HepG2 (cell line): Measurements from ENCODE around the gene CST4. TPM values are rescaled to one million over a fixed set of nuclear protein-coding genes. Genes with fewer than 3 reads are reported as not detected.
A peak's percentile ranks its signal among the peaks of the same experiment; 100 is the strongest.

Experiments used
- CAMTA2 ChIP-seq: sonication (generic); formaldehyde crosslinking; IDR thresholded peaks from 2 replicates; pipeline ENCODE4 v1.4.0; 2020; ENCODE audit warnings: mild to moderate bottlenecking, missing genetic modification reagents, borderline replicate concordance
- ERF ChIP-seq: IDR thresholded peaks from 2 replicates; pipeline ENCODE4 v1.6.1; 2018; ENCODE audit warnings: missing biosample characterization, missing genetic modification reagents
- MAFG ChIP-seq: sonication (generic); formaldehyde crosslinking; IDR thresholded peaks from 2 replicates; pipeline ENCODE4 v1.5.1; 2020; ENCODE audit warnings: mild to moderate bottlenecking, missing genetic modification reagents
- NFKB2 ChIP-seq: sonication (generic); formaldehyde crosslinking; IDR thresholded peaks from 2 replicates; pipeline ENCODE4 v1.4.0; 2020; ENCODE audit warnings: missing genetic modification reagents, borderline replicate concordance
- NR3C1 ChIP-seq: sonication (generic); formaldehyde crosslinking; IDR thresholded peaks from 2 replicates; pipeline ENCODE4 v1.4.0; 2020; ENCODE audit warnings: missing genetic modification reagents
- RARA ChIP-seq: IDR thresholded peaks from 2 replicates; pipeline ENCODE4 v1.6.1; 2016; ENCODE audit warnings: missing genetic modification reagents, missing compliant biosample characterization
- ZBTB42 ChIP-seq: sonication (generic); formaldehyde crosslinking; IDR thresholded peaks from 2 replicates; pipeline ENCODE4 v1.5.0; 2020; ENCODE audit warnings: mild to moderate bottlenecking, missing genetic modification reagents
- ZNF10 ChIP-seq: sonication (generic); formaldehyde crosslinking; IDR thresholded peaks from 2 replicates; pipeline ENCODE4 v1.4.0; 2020; ENCODE audit warnings: mild to moderate bottlenecking, low read depth, missing genetic modification reagents, borderline replicate concordance
- ZNF20 ChIP-seq: sonication (generic); formaldehyde crosslinking; IDR thresholded peaks from 2 replicates; pipeline ENCODE4 v1.4.0; 2020; ENCODE audit warnings: mild to moderate bottlenecking, moderate library complexity, missing genetic modification reagents
- ZNF260 ChIP-seq: sonication (generic); formaldehyde crosslinking; IDR thresholded peaks from 2 replicates; pipeline ENCODE4 v1.4.0; 2020; ENCODE audit warnings: missing genetic modification reagents, low read depth, mild to moderate bottlenecking, borderline replicate concordance
- ZNF264 ChIP-seq: sonication (generic); formaldehyde crosslinking; IDR thresholded peaks from 2 replicates; pipeline ENCODE4 v1.4.0; 2020; ENCODE audit warnings: missing genetic modification reagents
- ZNF382 ChIP-seq: sonication (generic); formaldehyde crosslinking; IDR thresholded peaks from 2 replicates; pipeline ENCODE4 v1.5.0; 2020; ENCODE audit warnings: missing genetic modification reagents, mild to moderate bottlenecking, borderline replicate concordance
- ZNF839 ChIP-seq: sonication (generic); formaldehyde crosslinking; IDR thresholded peaks from 2 replicates; pipeline ENCODE4 v1.4.0; 2020; ENCODE audit warnings: missing genetic modification reagents, mild to moderate bottlenecking, borderline replicate concordance
- polyA plus RNA-seq, 8 experiments: library from polyadenylated mRNA; depleted of rRNA in 3 of 8; stranded (reverse) in 7 of 8; unstranded in 1 of 8; fragments of >200 nt; fragmentation: Illumina TruSeq in 4 of 8; extraction: Trizol in 4 of 8; gene quantifications; 2 replicates each; pipeline versions ENCODE4 v1.2.1 to v1.2.3, GENCODE V29; 2011 to 2016; ENCODE audit warnings: low read depth in 4 of 8, missing spikeins in 1 of 8, mixed read lengths in 1 of 8; ENCODE audit not compliant: insufficient read depth in 1 of 8
- total RNA-seq, 5 experiments: library from RNA; depleted of rRNA; stranded (reverse); fragments of >200 nt; fragmentation: Illumina TruSeq; extraction: Trizol; gene quantifications; 2 replicates each; pipeline ENCODE4 v1.2.3, GENCODE V29; 2016; ENCODE audit warnings: low read depth in 1 of 5
- TF ChIP-seq, protein P1 (sequence below): IDR thresholded peaks from 2 replicates; pipeline ENCODE4 v1.6.1; 2016
- TF ChIP-seq, protein P2 (sequence below): IDR thresholded peaks from 2 replicates; pipeline ENCODE4 v1.6.1; 2012; ENCODE audit warnings: inconsistent platforms
- TF ChIP-seq, protein P3 (sequence below): sonication (generic); formaldehyde crosslinking; conservative IDR thresholded peaks from 2 replicates; pipeline ENCODE4 v1.4.0; 2020; ENCODE audit warnings: missing genetic modification reagents
- TF ChIP-seq, protein P4 (sequence below): sonication (generic); formaldehyde crosslinking; IDR thresholded peaks from 2 replicates; pipeline ENCODE4 v1.4.0; 2020; ENCODE audit warnings: missing genetic modification reagents
- TF ChIP-seq, protein P5 (sequence below): sonication (generic); formaldehyde crosslinking; IDR thresholded peaks from 2 replicates; pipeline ENCODE4 v1.4.0; 2020; ENCODE audit warnings: mild to moderate bottlenecking, missing genetic modification reagents
- TF ChIP-seq, protein P6 (sequence below): sonication (generic); formaldehyde crosslinking; IDR thresholded peaks from 2 replicates; pipeline ENCODE4 v1.5.0; 2020; ENCODE audit warnings: missing genetic modification reagents, mild to moderate bottlenecking, borderline replicate concordance

Gene CST4
- total and polyA plus RNA-seq, 2 of the 13 experiments (the other 11 are each of a cell fraction or from before 2014, with no cell fraction given): not detected

DNA sequence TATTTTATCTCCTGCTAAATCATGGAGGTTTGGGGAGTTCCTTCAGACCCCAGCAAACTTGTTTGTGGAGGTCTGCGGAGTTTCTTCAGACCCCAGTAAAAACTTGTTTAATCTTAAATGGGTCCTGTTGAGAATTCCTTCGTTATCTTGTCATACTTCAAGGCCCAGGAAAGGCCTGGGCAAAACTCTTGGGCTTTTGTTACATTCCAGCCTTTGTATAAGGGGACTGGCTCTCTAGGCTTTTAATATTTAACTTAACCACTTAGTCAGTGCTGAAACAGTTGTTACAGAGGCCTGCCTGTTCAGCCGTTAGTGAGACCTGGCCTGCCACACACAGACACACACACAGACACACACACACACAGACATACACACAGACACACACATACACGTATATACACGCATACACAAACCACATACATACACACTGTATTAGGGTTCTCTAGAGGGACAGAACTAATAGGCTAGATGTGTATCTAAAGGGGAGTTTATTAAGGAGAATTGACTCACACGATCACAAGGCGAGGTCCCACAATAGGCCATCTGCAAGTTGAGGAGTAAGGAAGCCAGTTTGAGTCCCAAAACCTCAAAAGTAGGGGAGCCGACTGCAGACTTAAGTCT is 29.7 kb downstream of the CST4 start (continued):
- TF ChIP-seq RARA (CRISPR knock-in tag) (0 out of 2 replicates have a peak, but pooled peaks have one; percentile 38), NR3C1 (CRISPR knock-in tag) (no peak), ZNF20 (CRISPR knock-in tag) (no peak), CAMTA2 (CRISPR knock-in tag) (no peak), ZBTB42 (CRISPR knock-in tag) (peak; percentile 67; the same call in 1 of the 2 replicates), MAFG (CRISPR knock-in tag) (no peak), NFKB2 (CRISPR knock-in tag) (no peak), ZNF10 (CRISPR knock-in tag) (no peak), ZNF264 (peak; percentile 65; the same call in 1 of the 2 replicates), ZNF382 (CRISPR knock-in tag) (no peak), ERF (CRISPR knock-in tag) (peak; percentile 32; the same call in 1 of the 2 replicates), ZNF839 (CRISPR knock-in tag) (no peak), ZNF260 (no peak)
- TF ChIP-seq, protein P1, sequence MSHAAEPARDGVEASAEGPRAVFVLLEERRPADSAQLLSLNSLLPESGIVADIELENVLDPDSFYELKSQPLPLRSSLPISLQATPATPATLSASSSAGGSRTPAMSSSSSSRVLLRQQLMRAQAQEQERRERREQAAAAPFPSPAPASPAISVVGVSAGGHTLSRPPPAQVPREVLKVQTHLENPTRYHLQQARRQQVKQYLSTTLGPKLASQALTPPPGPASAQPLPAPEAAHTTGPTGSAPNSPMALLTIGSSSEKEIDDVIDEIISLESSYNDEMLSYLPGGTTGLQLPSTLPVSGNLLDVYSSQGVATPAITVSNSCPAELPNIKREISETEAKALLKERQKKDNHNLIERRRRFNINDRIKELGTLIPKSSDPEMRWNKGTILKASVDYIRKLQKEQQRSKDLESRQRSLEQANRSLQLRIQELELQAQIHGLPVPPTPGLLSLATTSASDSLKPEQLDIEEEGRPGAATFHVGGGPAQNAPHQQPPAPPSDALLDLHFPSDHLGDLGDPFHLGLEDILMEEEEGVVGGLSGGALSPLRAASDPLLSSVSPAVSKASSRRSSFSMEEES (CRISPR knock-in tag): 0 out of 2 replicates have a peak, but pooled peaks have one; percentile 29
- TF ChIP-seq, protein P2, sequence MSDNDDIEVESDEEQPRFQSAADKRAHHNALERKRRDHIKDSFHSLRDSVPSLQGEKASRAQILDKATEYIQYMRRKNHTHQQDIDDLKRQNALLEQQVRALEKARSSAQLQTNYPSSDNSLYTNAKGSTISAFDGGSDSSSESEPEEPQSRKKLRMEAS: no peak; the same call in 1 of the 2 replicates
- TF ChIP-seq, protein P3, sequence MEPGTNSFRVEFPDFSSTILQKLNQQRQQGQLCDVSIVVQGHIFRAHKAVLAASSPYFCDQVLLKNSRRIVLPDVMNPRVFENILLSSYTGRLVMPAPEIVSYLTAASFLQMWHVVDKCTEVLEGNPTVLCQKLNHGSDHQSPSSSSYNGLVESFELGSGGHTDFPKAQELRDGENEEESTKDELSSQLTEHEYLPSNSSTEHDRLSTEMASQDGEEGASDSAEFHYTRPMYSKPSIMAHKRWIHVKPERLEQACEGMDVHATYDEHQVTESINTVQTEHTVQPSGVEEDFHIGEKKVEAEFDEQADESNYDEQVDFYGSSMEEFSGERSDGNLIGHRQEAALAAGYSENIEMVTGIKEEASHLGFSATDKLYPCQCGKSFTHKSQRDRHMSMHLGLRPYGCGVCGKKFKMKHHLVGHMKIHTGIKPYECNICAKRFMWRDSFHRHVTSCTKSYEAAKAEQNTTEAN (CRISPR knock-in tag): peak; percentile 95
- TF ChIP-seq, protein P4, sequence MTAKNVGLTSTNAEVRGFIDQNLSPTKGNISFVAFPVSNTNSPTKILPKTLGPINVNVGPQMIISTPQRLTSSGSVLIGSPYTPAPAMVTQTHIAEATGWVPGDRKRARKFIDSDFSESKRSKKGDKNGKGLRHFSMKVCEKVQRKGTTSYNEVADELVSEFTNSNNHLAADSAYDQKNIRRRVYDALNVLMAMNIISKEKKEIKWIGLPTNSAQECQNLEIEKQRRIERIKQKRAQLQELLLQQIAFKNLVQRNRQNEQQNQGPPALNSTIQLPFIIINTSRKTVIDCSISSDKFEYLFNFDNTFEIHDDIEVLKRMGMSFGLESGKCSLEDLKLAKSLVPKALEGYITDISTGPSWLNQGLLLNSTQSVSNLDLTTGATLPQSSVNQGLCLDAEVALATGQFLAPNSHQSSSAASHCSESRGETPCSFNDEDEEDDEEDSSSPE: 0 out of 2 replicates have a peak, but pooled peaks have one; percentile 14
- TF ChIP-seq, protein P5, sequence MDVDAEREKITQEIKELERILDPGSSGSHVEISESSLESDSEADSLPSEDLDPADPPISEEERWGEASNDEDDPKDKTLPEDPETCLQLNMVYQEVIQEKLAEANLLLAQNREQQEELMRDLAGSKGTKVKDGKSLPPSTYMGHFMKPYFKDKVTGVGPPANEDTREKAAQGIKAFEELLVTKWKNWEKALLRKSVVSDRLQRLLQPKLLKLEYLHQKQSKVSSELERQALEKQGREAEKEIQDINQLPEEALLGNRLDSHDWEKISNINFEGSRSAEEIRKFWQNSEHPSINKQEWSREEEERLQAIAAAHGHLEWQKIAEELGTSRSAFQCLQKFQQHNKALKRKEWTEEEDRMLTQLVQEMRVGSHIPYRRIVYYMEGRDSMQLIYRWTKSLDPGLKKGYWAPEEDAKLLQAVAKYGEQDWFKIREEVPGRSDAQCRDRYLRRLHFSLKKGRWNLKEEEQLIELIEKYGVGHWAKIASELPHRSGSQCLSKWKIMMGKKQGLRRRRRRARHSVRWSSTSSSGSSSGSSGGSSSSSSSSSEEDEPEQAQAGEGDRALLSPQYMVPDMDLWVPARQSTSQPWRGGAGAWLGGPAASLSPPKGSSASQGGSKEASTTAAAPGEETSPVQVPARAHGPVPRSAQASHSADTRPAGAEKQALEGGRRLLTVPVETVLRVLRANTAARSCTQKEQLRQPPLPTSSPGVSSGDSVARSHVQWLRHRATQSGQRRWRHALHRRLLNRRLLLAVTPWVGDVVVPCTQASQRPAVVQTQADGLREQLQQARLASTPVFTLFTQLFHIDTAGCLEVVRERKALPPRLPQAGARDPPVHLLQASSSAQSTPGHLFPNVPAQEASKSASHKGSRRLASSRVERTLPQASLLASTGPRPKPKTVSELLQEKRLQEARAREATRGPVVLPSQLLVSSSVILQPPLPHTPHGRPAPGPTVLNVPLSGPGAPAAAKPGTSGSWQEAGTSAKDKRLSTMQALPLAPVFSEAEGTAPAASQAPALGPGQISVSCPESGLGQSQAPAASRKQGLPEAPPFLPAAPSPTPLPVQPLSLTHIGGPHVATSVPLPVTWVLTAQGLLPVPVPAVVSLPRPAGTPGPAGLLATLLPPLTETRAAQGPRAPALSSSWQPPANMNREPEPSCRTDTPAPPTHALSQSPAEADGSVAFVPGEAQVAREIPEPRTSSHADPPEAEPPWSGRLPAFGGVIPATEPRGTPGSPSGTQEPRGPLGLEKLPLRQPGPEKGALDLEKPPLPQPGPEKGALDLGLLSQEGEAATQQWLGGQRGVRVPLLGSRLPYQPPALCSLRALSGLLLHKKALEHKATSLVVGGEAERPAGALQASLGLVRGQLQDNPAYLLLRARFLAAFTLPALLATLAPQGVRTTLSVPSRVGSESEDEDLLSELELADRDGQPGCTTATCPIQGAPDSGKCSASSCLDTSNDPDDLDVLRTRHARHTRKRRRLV: no peak
- TF ChIP-seq, protein P6, sequence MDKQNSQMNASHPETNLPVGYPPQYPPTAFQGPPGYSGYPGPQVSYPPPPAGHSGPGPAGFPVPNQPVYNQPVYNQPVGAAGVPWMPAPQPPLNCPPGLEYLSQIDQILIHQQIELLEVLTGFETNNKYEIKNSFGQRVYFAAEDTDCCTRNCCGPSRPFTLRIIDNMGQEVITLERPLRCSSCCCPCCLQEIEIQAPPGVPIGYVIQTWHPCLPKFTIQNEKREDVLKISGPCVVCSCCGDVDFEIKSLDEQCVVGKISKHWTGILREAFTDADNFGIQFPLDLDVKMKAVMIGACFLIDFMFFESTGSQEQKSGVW (CRISPR knock-in tag): no peak
